Tongue (tissue), 2 donors: Measurements from ENCODE around the gene MYRFL. TPM values are rescaled to one million over a fixed set of nuclear protein-coding genes. Genes with fewer than 3 reads are reported as not detected.
A peak's percentile ranks its signal among the peaks of the same experiment; 100 is the strongest.

Experiments used
- DNase-seq: peaks from one replicate; pipeline ENCODE4 v3.0.0-alpha.2; 2015
- total RNA-seq: library from RNA; depleted of rRNA; stranded (reverse); fragments of >200 nt; gene quantifications from one replicate; pipeline ENCODE4 v1.2.3, GENCODE V29; 2014

Gene MYRFL
- total RNA-seq, 1 donor from 2014 or later, result 0.31 TPM

DNA sequence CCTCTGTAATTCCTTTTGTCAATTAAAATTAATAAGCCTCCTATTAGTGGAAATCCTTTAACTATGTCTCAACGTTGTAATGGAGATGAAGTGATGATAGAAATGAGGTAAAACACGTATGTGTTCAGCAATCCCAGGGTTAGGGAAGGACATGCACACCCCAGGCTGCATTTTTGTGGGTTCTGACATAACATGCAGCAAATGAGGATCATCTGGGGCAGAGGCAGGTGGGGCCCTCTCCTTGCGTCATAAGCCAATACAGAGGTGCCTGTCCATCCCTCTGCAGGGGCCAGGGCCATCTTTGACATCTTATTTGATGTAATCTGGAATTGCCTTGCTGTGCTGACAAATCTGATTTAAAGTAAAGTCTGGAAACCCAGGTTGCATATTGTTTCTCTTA lies 73.2 kb downstream of the MYRFL start:
- peak; percentile 21 for DNase-seq

DNA sequence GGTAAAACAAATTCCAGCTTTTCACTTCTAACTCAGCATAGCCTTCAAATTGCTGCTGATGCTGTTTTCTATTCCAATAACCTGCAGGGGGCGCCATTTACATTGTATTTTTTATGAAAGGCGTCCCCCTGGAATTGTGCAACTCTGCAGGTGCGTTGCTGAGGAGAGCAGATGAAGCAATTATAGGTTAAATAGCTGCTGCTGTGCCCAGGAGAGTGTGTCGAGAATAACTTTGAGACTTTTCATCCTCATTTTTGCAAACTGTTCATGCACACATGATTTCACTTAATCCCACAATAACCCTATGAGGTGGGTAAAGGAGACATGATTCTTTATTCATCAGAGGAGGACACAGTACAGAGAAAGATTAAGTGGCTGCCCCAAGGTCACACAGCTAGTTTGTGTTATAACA lies 75.7 kb downstream of the MYRFL start:
- peak; percentile 96 for DNase-seq

DNA sequence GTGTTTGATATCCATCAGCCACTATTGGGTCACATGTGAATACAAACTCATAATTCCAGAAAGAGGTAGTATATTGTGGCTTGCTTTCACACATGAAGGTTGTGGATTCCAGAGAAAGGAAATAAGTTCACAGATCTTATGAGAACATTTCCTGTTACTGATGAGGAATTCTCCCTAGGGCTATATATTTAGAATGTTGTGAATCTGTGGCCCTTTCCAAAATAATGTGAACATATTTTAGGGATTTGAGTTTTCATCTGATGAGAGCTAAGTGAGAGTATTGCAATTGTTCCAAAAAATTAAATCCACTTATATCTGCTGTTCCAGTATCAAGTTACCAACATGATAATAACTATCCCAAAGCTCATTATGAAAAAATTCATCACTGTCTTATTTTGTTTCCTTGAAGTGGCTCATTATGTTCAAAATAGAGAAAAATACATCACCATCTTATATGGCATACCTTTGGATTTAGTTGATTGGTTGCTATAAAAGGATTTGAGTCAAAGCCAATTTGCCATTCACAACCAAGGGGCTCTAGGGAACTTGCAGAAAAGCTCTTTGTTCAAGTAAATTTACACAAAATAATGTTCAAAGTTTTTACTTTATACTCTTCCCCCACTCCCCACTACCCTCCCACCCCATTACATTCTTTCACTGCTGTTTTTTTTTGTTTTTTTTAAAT lies 76.3 kb downstream of the MYRFL start:
- peak; percentile 66 for DNase-seq

DNA sequence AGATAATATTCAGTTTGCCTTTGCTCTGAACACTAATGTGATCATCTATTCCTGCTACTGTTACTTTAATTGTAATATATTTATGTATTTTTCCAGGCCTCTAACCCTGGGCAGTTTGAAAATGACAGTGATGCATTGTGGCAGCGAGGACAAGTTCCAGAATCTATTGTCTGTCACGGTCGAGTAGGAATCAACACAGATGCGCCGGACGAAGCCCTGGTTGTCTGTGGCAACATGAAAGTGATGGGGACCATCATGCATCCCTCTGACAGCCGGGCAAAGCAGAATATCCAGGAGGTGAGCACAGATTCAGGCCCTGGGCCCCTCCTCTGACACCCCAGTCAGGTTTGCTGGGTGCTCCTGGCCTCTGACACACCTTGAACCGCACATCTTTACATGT lies 78.5 kb downstream of the MYRFL start:
- DNase-seq, result no peak

DNA sequence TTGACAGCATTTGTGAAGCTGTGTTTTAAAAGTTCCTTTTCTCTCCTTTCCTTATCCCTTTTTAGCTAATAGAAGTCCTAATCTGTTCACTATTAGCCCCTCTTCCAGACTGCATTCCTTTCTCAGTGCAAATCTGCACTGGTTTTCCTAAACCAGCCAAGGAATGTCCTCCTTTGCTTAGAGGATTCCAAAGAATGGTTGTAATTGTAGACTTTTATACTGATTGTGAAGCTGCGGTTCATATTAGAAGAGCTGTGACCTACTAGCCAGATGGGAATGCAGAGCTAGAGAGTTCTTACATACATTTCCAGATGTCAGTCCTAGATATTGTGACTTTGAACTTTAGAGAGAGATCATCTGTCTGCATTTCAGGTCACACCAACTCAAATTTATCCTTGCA lies 79.8 kb downstream of the MYRFL start:
- DNase-seq, result peak; percentile 43

DNA sequence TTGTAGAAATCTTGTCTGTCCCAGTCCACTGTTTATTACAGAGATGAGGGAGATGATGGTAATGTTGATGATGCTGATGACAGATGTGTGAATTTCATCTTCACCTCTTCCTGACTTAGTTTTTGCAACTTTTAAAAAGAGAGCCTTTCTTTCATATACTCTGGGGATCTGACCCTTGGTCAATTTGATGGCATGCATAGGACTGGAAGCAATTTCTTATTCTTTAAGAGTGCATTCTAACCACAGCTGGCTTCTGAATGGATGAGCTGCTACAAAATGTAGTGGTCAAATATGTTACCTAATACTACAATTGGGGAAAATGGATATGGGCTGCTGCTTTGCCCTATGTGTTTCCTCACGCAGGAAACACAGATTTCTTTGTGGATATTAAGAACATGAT lies 80.8 kb downstream of the MYRFL start:
- DNase-seq, result no peak

DNA sequence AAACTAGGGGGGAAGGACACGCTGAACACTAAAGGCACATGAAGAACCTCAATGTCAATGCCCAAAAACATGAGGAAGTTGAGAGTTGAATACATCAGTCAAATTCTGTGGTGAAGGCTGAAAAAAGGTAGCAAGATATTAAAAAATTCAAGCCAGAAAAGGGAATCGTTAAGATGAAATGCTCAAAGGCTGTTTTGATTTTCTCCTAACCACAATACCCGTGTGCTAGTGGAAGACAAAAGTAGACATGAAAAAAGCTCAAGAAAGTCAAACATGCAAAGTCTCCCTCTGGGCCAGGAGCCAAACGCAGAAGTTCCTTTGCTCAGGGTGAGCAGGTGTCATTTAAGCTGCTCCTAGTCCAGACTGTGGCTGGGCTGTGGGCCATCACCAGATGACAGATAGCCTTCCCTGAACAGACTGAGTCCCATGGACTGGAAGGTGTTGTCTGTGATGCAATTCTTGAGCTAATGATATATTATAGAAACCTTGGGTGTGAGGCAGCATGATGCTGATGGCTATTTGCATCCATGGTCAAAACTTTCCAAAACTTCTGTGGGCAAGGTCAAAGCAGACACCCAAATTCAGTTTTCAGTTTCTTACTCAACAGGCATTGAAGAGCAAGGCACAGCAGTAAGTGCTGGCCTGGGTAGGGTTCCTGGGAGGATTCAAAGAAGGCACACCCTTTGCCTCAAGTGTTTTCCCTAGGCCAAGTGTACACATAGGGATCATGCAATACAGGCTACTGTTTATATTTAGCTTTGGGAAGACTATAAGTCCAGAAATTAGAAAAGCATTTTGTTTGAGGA lies 81.6 kb downstream of the MYRFL start:
- DNase-seq, result no peak

DNA sequence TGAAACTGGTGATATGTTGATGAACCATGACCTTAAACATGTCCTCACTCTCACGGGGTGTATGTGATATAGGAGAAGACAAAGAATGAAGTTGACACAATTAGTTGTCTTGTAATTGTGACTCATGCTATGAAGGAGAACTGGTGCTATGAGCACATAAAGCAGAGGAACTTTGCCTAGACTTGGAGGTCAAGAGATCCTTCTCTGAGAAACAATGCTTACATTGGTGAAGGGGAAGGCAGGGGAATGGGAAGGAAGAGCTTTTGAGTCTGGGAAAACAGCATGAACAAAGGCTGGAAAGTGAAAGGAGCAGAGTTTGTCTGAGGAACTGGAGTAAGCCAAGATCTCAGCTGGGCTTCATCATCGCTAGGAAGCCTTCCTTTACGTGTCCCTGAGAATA lies 83.2 kb downstream of the MYRFL start:
- DNase-seq, result no peak

DNA sequence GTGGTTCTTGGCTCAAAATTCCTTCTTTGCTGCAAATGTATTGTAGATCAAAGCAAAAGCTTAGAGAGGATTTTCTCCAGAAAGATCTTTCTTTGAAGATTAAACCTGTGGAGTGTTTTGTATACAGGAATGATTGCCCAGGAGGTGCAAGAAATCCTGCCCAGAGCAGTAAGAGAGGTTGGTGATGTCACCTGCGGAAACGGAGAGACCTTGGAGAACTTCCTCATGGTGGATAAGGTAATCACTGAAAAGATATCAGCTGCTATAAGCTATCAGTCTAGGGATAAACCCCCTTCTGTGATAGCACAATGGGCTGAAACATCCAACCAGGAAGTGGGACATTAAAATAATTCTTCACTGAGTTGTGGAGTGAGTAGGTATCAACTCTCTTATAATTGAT lies 85.7 kb downstream of the MYRFL start:
- no peak for DNase-seq

DNA sequence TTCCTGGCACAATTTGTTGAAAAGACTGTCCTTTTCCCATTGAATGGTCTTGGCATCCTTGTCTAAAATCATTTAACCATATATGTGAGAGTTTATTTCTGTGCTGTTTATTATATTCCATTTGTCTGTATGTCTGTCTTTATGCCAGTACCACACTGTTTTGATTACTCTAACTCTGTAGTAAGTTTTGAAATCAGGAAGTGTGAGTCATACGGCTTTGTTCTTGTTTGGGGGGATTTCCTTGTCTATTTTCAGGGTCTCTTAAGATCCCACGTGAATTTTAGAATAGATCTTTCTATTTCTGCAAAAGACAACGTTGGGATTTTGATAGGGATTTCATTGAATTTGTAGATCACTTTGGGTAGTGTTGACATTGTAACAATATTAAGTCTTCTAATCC lies 88.5 kb downstream of the MYRFL start:
- no peak for DNase-seq

DNA sequence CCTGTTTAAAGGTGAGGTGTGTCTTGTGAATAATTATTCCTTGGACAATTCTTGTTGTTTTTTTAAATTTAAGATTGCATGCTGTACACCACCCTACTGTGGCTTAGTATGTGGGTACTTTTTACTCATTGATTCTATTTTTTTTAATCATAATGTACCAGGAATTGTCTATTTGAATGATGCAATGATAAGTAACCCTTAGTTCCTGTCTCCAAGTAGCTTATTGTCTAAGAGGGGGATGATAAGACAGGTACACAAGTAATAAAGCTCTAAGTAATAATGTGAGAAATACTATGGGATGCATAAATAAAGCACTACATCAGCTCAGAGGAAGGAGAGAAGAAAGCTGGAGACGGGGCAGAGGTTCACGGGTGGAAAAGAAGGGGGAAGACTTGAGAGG lies 90.9 kb downstream of the MYRFL start:
- no peak for DNase-seq

DNA sequence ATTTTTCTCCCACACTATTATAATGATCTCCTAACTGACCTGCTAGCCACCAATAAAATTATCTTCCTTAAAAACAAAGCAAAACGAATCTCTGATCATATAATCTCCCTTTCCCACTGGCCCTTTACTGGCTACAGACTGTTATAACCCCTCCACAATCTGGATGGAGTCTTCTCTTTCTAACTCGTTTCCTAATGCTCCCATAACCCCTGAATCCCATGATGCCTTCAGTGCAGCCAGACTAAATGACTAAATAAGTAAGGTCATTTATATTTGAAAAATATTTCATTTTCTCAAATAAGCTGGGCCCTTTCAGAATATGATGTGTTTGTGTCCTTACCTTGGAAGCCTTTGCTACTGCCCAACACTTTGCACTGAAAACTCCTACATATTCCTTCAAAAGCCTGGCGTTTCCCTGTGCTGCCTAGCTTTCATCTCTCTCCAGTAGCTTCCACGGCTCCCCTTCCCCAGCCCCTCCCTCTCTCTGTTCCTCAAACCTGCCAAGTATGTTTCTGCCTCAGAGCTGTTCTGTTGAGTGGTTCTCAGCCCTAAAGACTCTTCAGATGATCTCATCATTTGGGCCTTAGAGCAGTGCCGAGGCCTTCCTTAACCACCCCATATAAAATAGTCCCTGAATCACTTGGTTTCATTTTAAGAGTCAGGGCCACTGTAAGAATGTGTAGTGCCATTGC lies 91.7 kb downstream of the MYRFL start:
- peak; percentile 50 for DNase-seq

DNA sequence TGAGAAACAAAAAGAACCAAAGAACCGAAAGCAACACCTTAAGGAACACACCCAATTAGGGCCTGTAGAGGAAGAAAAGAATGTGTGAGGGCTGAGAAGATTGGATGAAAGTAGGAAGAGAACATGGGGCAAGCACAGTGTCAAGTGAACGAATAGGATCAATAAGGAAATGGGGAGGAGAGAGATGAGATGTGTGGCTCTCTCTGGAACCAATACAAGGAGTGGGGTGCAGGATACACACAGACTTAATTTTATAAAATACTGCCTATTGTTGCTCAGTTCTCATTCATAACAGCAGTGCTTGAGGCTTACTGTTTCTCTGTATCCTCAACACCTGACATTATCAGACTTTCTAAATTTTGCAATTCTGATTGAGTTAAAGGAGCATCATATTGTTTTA lies 93.3 kb downstream of the MYRFL start:
- no peak for DNase-seq

DNA sequence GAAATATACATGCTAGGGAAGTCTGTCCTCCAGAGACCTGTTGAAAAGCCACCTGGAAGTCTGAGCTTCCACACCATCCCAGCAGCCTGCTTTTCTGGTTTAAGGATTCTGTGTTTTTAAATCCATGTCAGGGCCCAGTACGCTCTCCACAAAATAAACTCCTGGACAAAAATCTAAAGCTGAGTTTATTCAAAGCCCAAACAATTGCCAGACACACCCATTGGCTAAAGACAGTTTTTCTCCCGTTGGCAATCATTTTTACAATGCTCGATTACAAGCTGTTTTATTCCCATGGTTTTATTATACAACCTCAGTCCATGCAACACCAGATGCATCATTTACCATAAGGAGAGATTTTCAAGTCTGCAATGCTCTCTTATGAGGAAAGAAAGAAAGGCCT lies 94.5 kb downstream of the MYRFL start:
- DNase-seq, result peak; percentile 54

DNA sequence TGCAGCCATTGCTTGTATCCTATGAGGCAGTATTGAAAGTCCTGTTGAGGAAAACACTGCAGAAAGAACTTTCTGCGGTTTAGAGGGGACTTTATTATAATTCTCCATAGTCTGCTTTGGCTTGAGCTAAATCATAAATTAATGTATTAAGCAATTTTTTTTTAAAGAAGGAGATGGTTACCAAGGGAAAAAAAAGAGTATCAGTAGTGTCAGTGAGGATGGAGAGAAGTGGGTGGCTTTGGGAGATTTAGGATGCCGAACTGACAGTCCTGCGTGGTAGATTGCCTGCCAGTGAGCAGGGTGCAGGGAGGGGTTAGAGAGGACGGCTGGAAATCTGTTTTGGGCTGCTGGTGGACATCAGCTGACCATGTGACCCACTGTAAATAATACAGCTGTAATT lies 96.8 kb downstream of the MYRFL start:
- no peak for DNase-seq

DNA sequence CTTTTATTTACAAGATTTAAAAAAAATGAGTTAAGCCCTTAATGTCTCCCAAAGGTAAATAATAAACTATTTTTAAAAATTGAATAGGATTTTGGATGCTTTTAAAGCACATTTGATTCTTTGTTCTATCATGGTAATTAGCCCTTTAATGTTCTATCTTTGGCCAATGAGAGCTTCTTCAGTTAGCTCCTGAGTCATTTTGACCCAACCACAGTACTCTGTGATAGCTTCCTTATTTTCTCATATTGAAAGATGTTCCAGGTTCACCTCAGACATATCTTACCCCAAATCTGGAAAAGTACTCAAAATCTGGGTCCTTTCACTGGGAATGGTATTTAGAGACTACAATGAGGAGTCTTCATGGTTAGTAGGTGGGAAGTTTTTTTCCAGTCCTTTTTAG lies 98.0 kb downstream of the MYRFL start:
- DNase-seq, result no peak

DNA sequence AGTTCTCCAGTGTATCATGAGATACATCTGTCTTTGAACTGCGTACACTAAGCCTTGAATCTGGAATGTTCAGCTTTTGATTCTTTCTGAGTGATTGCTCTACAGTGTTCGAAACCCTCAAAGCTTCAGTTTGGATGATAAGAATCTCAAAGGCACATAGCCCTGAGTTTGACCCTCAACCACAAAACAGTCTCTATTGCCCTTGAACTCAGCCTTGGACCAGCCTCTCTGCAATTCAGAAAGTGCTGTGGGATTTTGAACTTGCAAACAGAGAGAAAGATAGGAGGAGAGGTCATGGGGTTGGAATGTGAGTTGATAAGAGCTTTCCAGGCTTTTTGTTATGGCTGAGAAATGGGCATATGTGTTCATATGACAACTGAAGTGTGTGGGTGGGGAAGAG lies 100.3 kb downstream of the MYRFL start:
- no peak for DNase-seq

DNA sequence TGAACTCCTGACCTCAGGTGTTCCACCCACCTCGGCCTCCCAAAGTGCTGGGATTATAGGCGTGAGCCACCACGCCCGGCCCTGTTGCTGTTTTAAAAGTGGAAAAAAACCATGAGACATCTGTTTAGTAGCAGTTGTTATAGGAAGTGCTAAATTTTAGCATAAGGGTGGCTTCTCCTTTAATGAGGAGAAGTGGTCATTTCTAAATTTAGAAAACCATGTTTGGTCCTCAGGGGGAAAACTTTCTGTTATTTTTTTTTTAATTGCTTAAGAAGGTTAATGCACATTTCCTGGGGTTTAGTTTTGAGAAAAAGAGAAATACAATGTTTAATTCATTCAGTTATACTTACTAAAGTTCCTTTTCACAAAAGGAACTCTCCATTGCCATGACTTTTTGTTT lies 102.1 kb downstream of the MYRFL start:
- no peak for DNase-seq

DNA sequence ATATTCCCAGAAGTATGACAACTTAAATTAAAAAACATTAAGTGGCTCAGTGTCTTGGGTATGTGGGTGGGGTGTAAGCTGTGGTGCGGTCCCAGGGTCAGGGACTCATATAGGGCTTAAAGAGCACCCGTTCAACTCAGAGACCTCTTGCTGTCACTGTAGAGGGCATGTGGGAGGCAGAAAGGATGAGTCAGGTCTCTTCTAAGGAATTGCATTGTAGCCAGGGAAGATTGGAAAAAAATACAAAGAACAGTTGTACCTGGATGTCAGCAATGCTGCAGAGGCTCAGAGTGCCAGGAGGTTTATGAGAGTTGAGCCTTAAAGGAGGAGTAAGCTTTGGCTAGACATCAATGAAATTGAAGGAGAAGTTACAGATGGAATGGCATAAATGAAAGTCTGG lies 104.1 kb downstream of the MYRFL start:
- no peak for DNase-seq

DNA sequence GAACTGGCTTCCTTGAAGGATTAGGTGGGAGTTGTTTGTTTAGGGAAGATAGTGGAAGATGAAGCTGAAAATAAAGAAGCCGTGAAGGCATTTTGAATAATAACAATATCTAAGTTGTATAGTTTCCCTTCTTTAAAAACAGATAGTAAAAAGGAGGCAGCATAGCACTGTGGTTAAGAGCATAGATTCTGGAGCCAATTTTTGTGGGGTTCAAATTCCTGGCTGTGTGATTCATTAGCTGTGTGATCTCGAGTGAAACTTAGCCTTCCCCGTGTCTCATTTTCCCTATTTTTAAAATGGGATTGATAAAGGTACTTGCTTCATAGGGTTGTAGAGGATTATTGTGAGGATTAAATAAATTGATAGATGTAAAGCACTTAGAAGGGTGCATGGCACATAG lies 104.5 kb downstream of the MYRFL start:
- no peak for DNase-seq

DNA sequence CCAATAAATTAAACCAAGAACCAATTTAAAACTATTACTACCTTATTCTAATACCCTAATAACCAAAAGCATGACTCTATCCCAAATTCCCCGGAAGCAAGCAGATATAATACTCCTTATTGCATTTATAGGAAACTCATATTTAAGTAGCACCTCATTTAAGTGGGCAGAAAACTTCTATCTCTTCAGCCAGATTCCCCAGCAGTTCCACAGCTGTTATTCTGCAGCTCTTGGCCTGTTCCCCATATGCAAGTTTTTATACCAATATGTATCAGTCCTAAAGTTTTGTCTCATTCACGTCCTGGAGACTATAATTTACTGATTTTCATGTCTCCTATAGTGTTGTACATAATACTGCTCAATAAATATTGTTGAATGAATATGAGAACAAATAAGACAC lies 106.5 kb downstream of the MYRFL start:
- DNase-seq, result no peak

DNA sequence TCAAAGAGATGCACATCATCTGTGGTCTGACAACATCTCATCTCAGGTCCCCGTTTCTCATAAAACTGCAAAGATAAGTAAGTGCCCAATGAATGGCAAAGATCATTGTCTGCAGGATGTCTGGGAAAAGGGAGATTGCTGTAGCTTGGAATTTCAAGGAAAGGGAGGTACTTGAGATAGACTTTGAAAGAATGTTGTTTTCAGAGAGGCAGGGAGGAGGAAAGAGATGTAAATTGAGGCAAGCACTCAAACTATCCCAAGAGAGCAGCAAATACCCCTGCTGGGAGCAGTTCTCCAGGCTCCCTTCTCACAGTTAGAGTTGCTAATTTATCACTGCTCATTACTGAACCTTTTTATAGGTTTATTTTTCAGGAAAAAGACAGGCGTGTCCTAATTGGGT lies 107.1 kb downstream of the MYRFL start:
- DNase-seq, result no peak
